NCI-H1048 (cell line): ENCODE data around the gene FLG.
"Not testable (repeated sequence)": the region's sequence is repeated elsewhere in the genome, so short reads cannot be mapped to it uniquely, and the experiment has no call there.

ENCODE experiments used
- DNase-seq: peaks from one replicate; lab custom pipeline; 2025; lab: John Stamatoyannopoulos, UW

Gene FLG

GRCh38 chr1:152325111-152325510 lies at the start of gene FLG:
Gene FLG, minus strand, starts transcription at chr1:152325239. Its CDS starts 9,783 bp downstream, at chr1:152315456.
- DNase-seq, result no peak

- DNase-seq, result no peak
Observed at GRCh38 chr1:152374451-152374850, 49.4 kb upstream of the FLG start.

DNA sequence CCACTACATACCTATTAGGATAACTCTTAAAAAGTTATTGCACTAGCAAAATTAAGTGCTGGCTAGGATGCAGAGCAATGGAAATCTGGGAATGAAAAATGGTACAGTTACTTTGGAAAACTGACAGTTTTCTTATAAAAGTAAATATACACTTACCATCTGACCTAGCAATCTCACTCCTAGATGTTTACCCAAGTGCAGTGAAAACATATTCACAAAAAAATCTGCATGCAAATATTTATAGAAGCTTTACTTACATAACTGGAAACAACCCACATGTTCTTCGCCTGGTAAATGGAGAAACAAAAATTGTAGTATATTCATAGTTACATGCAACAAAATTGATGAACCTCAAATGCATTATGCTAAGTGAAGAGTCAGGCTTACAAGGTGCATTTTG lies 47.6 kb upstream of the FLG start:
- no peak for DNase-seq

GRCh38 chr1:152367436-152367835 lies 42.4 kb upstream of the FLG start:
- no peak for DNase-seq

- DNase-seq, result no peak
Observed at GRCh38 chr1:152359906-152360305, 34.9 kb upstream of the FLG start, which contains the start of gene FLG2. Gene FLG2, minus strand, starts transcription at chr1:152360006. Its CDS starts 1,122 bp downstream, at chr1:152358884.

DNA sequence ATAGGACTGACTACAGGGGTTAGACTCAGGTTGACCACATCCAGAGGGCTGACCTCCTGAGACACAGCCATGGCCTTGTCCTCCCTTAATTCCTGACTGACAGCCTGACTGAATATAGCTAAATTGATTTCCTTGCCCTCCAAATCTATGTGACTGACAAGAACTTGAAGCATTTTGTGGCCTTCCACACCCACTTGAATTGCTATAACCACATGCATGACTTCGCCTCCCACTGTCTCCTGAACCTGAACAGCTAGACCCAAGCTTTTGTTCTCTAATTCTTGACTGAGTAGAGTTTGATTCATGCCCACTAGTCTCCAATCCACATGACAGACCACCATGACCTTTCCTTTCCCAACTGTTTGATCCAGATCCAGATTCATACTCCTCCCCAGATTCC lies 31.7 kb upstream of the FLG start:
- no peak for DNase-seq

GRCh38 chr1:152349611-152350010 lies 24.6 kb upstream of the FLG start:
- DNase-seq, result no peak

DNA sequence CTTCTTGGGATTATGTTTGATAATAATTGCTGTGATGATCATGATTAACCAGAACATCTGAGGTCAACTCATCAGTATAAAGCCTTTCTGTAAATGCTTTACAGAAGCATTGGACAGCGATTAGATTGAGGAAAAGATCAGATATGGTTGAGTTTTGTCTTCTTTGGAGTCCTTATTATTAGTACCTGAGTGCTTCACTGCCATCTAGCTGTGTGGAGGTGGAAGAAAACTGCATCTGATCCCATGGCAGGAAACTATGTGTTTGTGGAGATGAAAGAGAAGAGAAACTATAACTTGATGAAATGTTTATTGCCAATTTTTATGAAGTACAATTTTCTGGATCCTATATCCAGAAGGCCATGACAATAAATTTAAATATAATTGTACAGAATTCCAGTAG lies 23.4 kb upstream of the FLG start:
- DNase-seq, result no peak

- no peak for DNase-seq
Observed at GRCh38 chr1:152347116-152347728, 22.2 kb upstream of the FLG start.

DNA sequence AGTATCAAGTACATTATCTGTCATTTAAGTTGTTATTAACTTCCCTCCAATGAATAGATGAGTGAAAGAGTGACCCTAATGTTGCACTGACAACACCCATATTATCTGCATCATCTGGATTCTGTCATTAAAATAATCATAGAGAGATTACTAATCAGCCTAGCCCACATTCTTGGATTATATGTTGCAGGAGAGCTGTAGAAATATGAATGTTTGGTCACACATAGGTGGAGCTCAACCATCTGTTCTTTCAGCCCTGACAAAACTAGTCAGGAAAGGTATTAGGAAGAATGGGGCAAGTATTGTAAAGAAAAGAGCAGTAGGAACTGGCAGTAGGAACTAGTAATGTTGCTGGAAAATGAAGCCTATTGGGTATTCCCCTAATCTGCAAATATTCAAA lies 19.4 kb upstream of the FLG start:
- no peak for DNase-seq

GRCh38 chr1:152343006-152343405 lies 18.0 kb upstream of the FLG start:
- no peak for DNase-seq

- DNase-seq, result no peak
Observed at GRCh38 chr1:152335399-152335798, 10.4 kb upstream of the FLG start.

DNA sequence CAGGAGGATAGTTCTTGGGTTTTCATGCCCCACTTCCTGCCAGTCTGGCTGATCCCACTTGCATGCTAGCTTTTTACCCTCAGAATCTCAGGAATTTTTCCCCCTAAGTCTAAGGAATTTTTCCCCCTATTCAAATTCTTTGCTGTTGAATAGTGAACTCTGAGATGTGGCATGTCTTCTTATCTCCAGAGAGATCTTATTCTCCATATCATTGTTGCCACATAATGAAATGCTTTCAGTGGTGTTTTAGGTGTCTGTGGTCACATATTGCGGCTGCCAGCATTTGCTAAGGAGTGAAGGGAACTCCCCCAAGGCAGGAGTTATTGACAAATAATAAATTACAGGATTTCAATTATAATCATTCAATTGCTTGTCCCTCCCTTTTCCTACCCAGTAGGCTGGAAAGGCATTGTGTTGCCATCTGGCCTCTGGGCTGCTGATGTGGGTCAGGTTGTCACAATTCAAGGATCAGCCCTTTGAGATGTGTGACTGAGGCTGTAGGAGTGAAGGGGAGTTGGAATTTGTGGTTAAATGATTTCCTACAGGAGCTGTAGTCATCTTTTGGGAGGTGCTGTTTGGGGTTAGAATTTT lies 3.9 kb upstream of the FLG start:
- DNase-seq, result no peak

DNA sequence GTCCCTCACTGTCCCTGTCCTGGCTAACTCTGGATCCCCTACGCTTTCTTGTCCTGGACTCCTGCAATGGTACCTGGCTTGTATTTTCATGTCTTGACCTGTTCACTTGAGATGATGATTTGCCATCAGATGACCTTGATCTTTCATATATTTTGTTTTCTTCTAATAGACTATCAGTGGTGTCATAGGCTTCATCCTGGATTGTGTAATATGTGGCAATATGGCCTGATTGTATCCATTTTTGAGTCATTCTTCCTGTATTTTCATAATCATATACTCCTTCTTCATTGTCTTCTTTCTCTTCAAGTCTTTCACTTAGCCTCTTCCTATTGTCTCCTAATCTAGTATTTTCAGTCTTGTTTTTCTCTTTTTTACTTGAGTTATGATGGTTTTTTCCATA lies 11.1 kb downstream of the FLG start:
- no peak for DNase-seq

GRCh38 chr1:152313319-152313801 lies 11.7 kb downstream of the FLG start:
- no peak for DNase-seq

GRCh38 chr1:152312169-152312568 lies 12.9 kb downstream of the FLG start:
- DNase-seq, result not testable (repeated sequence)

- DNase-seq, result no peak
Observed at GRCh38 chr1:152309955-152310354, 15.1 kb downstream of the FLG start.

GRCh38 chr1:152309320-152309901 lies 15.6 kb downstream of the FLG start:
- DNase-seq, result not testable (repeated sequence)

DNA sequence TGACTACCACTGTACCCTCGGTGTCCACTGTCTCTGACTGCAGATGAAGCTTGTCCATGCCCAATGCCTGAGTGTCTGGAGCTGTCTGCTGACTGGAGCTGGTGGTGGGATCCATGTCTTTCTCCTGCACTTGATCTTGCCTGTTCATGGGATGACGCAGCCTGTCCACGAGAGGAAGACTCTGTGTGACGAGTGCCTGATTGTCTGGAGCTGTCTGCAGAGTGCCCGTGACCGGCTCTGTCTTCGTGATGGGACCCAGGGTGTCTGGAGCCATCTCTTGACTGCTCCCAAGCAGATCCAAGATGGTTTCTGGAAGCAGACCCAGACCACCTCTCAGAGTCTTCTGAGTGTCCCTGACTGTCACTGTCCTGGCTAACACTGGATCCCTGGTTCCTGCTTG lies 16.3 kb downstream of the FLG start:
- not testable (repeated sequence) for DNase-seq

- DNase-seq, result not testable (repeated sequence)
Observed at GRCh38 chr1:152307970-152308369, 17.1 kb downstream of the FLG start.

DNA sequence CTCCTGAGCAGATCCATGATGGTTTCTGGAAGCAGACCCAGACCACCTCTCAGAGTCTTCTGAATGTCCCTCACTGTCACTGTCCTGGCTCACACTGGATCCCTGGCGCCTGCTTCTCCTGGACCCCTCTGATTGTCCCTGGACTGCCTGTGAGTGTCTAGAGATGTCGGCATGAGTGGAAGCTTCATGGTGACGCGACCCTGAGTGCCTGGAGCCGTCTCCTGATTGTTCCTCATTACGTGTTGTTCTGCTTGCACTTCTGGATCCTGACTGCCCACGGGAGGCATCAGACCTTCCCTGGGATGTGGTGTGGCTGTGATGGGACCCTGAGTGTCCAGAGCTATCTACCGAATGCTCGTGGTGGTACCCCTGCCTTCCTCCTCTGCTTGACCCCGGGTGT lies 18.9 kb downstream of the FLG start:
- DNase-seq, result not testable (repeated sequence)

GRCh38 chr1:152304773-152305172 lies 20.3 kb downstream of the FLG start:
- DNase-seq, result not testable (repeated sequence)

DNA sequence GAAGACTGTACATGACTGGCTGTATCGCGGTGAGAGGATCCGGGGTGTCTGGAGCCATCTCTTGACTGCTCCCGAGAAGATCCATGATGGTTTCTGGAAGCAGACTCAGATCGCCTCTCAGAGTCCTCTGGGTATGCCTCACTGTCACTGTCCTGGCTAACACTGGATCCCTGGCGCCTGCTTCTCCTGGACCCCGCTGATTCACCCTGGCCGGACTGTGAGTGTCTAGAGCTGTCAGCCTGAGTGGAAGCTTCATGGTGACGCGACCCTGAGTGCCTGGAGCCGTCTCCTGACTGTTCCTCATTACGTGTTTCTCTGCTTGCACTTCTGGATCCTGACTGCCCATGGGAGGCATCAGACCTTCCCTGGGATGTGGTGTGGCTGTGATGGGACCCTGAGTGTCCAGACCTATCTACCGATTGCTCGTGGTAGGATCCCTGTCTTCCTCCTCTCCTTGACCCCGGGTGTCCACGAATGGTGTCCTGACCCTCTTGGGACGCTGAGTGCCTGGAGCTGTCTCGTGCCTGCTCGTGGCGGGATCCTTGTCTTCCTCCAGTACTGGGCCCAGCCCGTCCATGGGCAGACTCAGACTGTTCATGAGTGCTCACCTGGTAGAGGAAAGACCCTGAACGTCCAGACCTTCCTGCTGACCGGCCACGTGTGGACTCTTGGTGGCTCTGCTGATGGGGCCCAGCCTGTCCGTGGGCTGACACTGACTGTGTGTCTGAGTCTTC lies 21.7 kb downstream of the FLG start:
- DNase-seq, result not testable (repeated sequence)
